K562 (cell line): Measurements from ENCODE around the gene GFI1B. TPM values are rescaled to one million over a fixed set of nuclear protein-coding genes. Genes with fewer than 3 reads are reported as not detected.
A peak's percentile ranks its signal among the peaks of the same experiment; 100 is the strongest.

Source experiments
- ASH1L ChIP-seq: fragments of 450-650 bp; IDR thresholded peaks from 2 replicates; pipeline ENCODE4 v1.6.1; 2018; ENCODE audit warnings: borderline replicate concordance, mild to moderate bottlenecking, low read depth; ENCODE audit not compliant: partially characterized antibody
- CBX3 ChIP-seq, 2 experiments: IDR thresholded peaks; 1 replicate in 1 of 2; 2 replicates in 1 of 2; pipeline ENCODE4 v1.6.1; 2012; ENCODE audit warnings: inconsistent platforms in 2 of 2, low read length in 2 of 2, borderline replicate concordance in 1 of 2, control low read depth in 1 of 2
- CHAMP1 ChIP-seq: fragments of 450-650 bp; IDR thresholded peaks from 2 replicates; pipeline ENCODE4 v1.6.1; 2016; ENCODE audit warnings: mild to moderate bottlenecking
- E2F6 ChIP-seq, 2 experiments: IDR thresholded peaks; 2 replicates each; pipeline ENCODE4 v1.6.1; 2011; ENCODE audit warnings: borderline replicate concordance in 1 of 2, control low read depth in 1 of 2, low read depth in 1 of 2, low read length in 1 of 2, mild to moderate bottlenecking in 1 of 2, mixed read lengths in 1 of 2, moderate library complexity in 1 of 2; ENCODE audit not compliant: insufficient read depth in 1 of 2, insufficient read length in 1 of 2, poor library complexity in 1 of 2, severe bottlenecking in 1 of 2; ENCODE audit errors: extremely low read depth in 1 of 2
- HBP1 ChIP-seq: fragments of 450-650 bp; formaldehyde crosslinking; IDR thresholded peaks from 2 replicates; pipeline ENCODE4 v1.4.0; 2022; ENCODE audit warnings: missing genetic modification characterization
- HSF4 ChIP-seq: fragments of 250-450 bp; sonication (Bioruptor Pico); IDR thresholded peaks from 2 replicates; pipeline ENCODE4 v2.1.2; 2022; ENCODE audit warnings: mild to moderate bottlenecking, moderate library complexity, borderline replicate concordance
- KLF6 ChIP-seq: fragments of 250-450 bp; sonication (Bioruptor Pico); IDR thresholded peaks from 2 replicates; pipeline ENCODE4 v1.4.0; 2020; ENCODE audit warnings: mild to moderate bottlenecking, moderate library complexity, borderline replicate concordance
- MTA2 ChIP-seq: fragments of 450-650 bp; IDR thresholded peaks from 2 replicates; pipeline ENCODE4 v1.6.1; 2016; ENCODE audit warnings: low read depth
- PKNOX1 ChIP-seq: fragments of 450-650 bp; IDR thresholded peaks from 2 replicates; pipeline ENCODE4 v1.6.1; 2016
- PRPF4 ChIP-seq: fragments of 200-400 bp; formaldehyde crosslinking; IDR thresholded peaks from one replicate; pipeline ENCODE4 v1.6.1; 2017; ENCODE audit warnings: low read length, low read depth, mild to moderate bottlenecking; ENCODE audit not compliant: insufficient read depth, poor library complexity, severe bottlenecking
- SP2 ChIP-seq: IDR thresholded peaks from 2 replicates; pipeline ENCODE4 v1.6.1; 2011; ENCODE audit warnings: mild to moderate bottlenecking, low read depth, low read length, moderate library complexity; ENCODE audit not compliant: poor library complexity, severe bottlenecking; ENCODE audit errors: extremely low read depth
- ZNF316 ChIP-seq: fragments of 450-650 bp; IDR thresholded peaks from 2 replicates; pipeline ENCODE4 v1.6.1; 2016
- polyA plus RNA-seq, 8 experiments: library from polyadenylated mRNA; depleted of rRNA in 4 of 8; stranded (reverse) in 5 of 8; unstranded in 3 of 8; fragments of >200 nt; fragmentation: Nextera tagmentation in 2 of 8; fragmentation: Illumina TruSeq in 1 of 8; extraction: Ambion mirVana in 2 of 8; extraction: Trizol in 1 of 8; gene quantifications; 2 replicates each; pipeline versions ENCODE4 v1.2.1 to v1.2.3, GENCODE V29; 2011 to 2014; ENCODE audit warnings: inconsistent platforms in 1 of 8, missing spikeins in 1 of 8
- total RNA-seq, 7 experiments: library from RNA; depleted of rRNA in 6 of 7; stranded (reverse); fragments of >200 nt in 6 of 7; fragmentation: Illumina TruSeq in 2 of 7; extraction: Trizol in 2 of 7; gene quantifications; 2 replicates each; pipeline versions ENCODE4 v1.2.1 to v1.2.3, GENCODE V29; 2011 to 2021; ENCODE audit warnings: low replicate concordance in 1 of 7

Gene GFI1B
- total and polyA plus RNA-seq, 9 of the 15 experiments (the other 6 are each of a cell fraction or from before 2014, with no cell fraction given), result 8.0 to 75.7 (median 34.5) TPM

DNA sequence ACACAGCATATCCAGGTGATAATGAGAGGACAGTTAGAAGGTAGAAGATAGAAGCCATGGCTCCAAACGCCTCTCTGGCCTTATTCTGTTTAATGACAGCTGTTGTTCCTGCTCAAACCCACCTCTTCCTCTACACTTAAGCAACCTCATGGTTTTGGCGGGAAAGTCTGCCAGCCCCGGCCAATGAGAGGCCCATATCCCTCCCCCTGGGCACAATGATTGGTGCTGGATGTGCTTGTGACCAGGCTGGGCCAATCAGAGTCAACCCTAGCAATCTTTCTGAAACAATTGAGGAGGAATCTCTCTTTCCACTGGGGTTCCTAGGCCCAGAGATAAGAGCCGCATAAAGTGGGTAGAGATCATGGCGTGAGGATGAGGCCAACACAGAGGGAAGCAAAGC, 4.8 kb upstream of the GFI1B start (continued):
- TF ChIP-seq CBX3 (IDR thresholded peaks at IDR 0.05; ENCODE audit: borderline replicate concordance in 1 of 2, low read length in 2 of 2) (0 out of 3 replicates have a peak, but pooled peaks of 1 of the 2 experiments have one; percentile 11), CHAMP1 (no peak), SP2 (peak; percentile 53), PRPF4 (no peak), ASH1L (peak; percentile 77), ZNF316 (no peak), MTA2 (no peak), HSF4 (CRISPR knock-in tag) (no peak), E2F6 (IDR thresholded peaks at IDR 0.05; ENCODE audit: borderline replicate concordance in 1 of 2, extremely low read depth in 1 of 2, insufficient read depth in 1 of 2, insufficient read length in 1 of 2, low read depth in 1 of 2, low read length in 1 of 2, poor library complexity in 1 of 2, severe bottlenecking in 1 of 2) (peak; percentile 92 to 98), KLF6 (CRISPR knock-in tag) (no peak), HBP1 (CRISPR knock-in tag) (no peak), PKNOX1 (peak; percentile 59; the same call in 1 of the 2 replicates)
